Right ventricle myocardium inferior (tissue), 1 donor: ENCODE results near the gene HELLS. TPM values are rescaled to one million over a fixed set of nuclear protein-coding genes. Genes with fewer than 3 reads are reported as not detected.
"Not testable (repeated sequence)": the region's sequence is repeated elsewhere in the genome, so short reads cannot be mapped to it uniquely, and the experiment has no call there.

Source experiments
- ATAC-seq: fragments of 200-7000 bp; cut with Tn5 transposase; one replicate; pipeline ENCODE4 v1.9.1; 2020; ENCODE audit warnings: mild to moderate bottlenecking, moderate library complexity
- DNase-seq: peaks from one replicate; pipeline ENCODE4 v3.0.0; 2021; ENCODE audit errors: missing footprints
- intact Hi-C: fragments of 100-400 bp; cut with DNase I; formaldehyde crosslinking; loops from one replicate; pipeline ENCODE4 v1.11.0; 2022
- total RNA-seq: library from RNA; stranded (reverse); fragmentation: NEBNext Ultra II Directional; extraction: Animal tissue kit (Norgen Biotek cat#: 25700); gene quantifications from one replicate; pipeline ENCODE4 v1.2.1, GENCODE V29; 2021
- donor health status: DM: no; HTN: yes; CAD: no; lungs with severe emphysema.

The HELLS gene
- total RNA-seq, 1 donor from 2014 or later: 2.3 TPM

DNA sequence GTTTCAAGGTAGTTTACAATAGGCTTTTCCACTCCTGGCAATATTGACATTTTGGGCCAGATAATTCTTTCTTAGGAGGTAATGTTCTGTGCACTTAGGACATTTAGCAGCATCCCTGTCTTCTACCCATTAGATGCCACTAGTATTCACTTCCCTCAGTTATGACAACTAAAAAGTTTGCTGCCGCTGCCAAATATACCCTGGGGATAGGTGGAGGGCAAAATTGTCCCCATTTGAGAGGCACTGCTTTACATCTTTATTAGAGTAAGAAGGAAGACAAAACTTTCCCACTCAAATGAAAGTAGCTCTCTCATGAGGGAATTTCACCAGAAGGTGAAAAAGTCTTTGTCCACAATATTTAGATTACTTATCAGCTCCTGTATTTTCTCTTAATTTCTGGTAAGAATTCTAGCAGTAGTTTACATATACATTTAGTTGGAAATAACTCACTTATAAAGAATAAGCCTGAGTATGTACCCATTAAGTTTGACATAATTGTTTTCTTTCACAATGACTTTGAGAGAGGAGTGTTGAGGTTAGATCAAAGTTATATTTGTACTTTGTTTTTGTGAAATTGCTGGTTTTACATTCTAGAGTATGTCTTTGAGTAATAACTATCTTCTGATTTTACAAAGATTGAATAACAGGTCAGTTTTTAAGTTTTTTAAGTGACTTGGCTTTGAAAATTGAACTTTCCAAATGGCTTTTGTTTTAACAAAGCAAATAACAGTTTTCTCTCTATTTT lies 46.0 kb downstream of the HELLS start:
- DNase-seq (no peak), ATAC-seq (no peak)
- intact Hi-C loops: no loop called here

DNA sequence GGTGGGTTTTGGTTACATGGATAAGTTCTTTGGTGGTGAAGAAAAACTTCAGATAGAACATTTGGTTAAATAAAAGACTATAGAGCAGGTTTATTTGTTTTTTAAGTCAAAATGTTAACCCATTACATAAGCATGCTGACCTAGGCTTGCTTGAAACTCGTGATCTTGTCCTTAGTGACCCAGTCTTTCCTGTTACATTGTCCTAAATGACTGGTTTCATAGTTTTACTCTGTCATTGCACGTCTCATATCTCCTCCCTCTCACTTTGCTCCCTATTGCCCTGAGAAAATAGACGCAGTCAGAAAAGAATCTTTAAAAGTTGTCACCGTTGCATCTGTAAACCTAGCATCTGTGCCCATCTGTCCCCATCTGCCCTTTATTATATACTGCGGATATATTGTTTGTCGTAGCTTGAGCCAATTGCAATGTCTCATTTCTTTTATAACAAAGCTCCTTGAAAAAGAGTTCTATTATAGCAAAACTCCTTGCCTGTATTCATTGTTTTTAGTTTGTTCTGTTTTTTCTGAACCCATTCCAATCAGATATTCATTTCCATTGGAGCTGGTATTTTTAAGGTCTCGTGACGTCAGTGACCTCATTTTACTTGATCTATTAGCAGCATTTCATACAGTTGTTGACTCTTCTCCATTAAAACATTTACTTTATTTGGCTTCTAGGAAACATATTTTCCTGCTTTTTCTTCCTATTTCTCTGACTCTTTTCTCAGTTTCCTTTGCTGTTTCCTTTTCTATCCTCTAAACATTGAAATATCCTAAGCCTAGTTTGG lies 57.3 kb downstream of the HELLS start:
- intact Hi-C loops: no loop called here
- ATAC-seq (no peak), DNase-seq (no peak)

DNA sequence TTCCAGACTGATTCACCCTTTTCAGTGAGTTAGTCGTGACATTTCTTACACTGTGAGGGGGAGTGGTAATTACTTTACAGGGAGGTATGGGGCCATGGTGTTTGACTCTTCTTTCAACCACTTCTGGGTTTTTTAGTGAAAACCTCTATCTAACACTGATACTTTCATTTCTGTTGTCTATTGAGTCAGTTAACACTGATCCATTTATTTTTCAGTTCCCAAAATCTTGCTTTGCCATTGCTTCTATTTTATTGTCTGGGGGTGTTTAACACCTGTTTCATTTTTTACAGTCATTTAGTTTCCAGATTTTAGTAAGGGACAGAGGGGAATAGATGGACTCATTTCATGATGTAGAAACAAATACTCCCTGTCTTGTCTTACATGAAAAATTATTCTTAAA lies 61.5 kb downstream of the HELLS start:
- ATAC-seq (no peak), DNase-seq (no peak)
- intact Hi-C loops: no loop called here

DNA sequence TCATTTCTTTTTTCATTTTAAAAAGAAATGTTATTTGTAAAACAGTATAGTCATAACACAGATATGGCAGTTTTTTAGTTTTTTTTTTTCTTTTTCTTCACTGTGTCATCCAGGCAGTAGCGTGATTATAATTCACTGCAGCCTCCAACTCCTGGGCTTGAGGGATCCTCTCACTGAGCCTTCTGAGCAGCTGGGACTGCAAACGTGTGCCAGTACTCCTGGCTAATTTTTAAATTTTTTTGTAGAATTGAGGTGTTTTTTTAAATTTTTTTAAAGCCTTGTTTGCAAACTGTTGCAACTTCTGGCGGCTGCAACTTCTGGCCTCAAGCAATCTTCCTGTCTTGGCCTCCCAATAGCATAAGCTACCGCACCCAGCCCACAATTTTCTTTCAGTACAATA lies 63.0 kb downstream of the HELLS start:
- no peak for DNase-seq

DNA sequence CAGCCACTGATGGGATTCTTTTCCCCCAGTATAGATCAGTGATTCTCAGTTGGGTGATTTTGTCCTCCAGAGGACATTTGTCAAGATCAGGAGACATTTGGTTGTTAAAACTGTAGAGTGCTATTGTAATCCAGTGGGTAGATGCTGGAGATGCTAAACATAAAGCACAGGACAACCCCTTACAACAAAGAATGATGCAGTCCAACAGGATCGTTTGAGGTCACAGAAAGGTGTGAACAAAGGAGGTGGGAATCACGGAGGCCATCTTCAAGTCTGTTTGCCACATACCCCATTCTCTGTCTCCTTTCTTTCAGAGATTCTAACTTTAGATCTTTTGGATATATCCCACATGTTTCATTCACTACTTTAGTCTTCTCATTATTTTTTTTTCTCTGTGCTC lies 69.0 kb downstream of the HELLS start:
- intact Hi-C loops: no loop called here
- DNase-seq (no peak), ATAC-seq (no peak)

More for the DNA sequence above, 63.0 kb downstream of the HELLS start:
- intact Hi-C loops: no loop called here
- ATAC-seq: no peak

DNA sequence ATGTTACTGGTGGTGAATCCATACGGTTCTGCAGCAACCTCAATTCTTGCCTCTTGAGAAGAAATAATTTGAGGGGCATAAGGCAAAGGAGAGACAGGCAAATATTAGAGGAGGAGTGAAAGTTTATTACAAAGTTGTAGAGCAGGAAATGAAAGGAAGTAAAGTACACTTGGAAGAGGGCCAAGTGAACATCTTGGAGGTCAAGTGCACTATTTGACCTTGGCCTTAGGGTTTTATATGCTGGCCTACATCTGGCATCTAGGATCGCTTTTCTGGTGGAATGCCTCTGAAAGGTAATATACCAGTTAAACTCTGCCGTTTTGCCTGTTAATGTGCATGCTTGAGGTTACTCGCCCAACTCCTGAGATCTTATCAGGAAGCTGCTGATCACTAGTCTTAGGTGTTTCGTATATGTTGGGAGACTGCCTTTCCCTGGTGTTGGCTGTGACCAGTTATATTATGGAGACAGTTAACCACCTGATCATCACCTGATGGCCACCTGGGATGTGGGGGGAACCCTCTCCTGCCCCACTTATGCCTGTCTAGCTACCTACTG lies 71.9 kb downstream of the HELLS start:
- no peak for ATAC-seq
- no peak for DNase-seq
- intact Hi-C loops: no loop called here

DNA sequence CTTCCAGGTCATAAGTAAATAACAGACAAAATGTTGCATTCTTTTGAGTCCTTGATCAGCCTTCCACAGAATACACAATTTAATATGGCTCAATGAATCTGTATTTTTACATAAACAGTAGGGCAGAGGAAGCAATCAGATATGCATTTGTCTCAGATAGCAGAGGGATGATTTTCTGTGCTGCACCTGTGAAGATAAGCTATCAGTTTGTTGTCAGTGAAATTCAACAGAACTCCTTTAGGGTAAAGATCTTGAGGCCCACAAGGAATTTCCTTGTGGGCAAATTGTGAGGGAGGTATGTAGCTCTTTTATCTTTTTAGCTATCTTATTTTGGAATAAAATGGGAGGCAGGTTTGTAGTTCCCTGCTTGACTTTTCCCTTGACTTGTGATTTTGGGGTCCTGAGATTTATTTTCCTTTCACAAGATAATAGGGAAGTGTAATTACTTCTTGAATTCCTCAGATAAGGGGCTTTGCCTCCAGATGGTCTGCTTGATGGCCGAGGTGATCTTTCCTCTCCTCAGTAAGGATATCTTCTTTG lies 77.1 kb downstream of the HELLS start:
- intact Hi-C loops: no loop called here
- DNase-seq (no peak), ATAC-seq (no peak)

DNA sequence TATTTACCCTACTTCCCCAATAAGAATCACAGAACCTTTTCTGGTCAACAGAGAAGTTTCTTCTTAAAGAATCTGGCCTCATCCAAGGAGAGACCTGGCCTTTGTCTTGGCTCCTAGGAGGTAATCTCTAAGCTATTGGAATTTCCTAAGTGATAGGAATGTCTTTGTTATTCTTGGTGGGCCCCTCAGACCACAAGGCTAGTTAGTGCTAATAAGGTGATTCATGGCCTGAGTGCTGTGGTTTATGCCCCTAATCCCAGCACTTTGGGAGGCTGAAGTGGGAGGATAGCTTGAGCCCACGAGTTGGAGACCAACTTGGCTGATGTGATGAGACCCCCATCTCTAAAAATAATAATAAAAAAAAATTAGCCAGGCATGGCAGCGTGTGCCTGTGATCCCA lies 78.0 kb downstream of the HELLS start:
- DNase-seq: no peak
- ATAC-seq: no peak

DNA sequence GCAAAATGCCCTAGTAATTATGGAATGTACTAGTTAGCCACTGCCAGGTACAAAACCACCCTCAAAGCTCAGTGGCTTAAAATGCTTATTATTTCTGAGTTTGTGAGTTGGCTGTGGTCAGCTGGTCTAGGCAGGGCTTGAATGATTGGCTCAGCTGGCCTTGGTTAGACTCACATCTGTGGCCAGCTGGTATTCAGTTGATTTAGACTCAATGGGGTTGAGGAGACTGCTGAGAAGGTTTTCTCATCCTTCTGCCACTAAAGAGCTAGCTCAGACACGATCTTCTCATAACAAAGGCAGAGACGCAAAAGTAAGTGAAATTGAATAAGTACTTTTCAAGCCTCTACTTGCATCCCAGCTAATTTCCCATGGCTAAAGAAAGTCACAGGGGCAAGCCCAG lies 80.9 kb downstream of the HELLS start:
- intact Hi-C loops: no loop called here
- ATAC-seq (no peak), DNase-seq (no peak)

More for the DNA sequence above, 78.0 kb downstream of the HELLS start:
- intact Hi-C loops: no loop called here

DNA sequence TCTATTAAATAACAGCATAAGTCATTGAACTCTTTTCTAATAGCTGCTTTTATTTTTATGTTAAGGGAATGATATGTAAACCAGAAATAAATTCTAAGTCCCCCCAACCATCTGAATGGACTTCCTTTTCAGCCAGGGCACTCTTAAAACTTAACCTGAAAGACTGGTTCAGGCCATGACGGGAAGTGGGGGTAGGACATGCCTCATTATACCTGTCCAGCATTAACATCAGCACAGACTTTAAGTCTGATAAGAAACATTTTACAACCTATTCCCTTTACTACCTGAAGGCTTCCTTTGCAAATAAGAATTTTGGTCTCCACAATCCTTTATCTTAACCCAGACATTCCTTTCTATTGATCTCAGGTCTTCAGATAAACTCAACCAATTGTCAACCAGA lies 81.9 kb downstream of the HELLS start:
- no peak for ATAC-seq
- intact Hi-C loops: no loop called here
- no peak for DNase-seq

DNA sequence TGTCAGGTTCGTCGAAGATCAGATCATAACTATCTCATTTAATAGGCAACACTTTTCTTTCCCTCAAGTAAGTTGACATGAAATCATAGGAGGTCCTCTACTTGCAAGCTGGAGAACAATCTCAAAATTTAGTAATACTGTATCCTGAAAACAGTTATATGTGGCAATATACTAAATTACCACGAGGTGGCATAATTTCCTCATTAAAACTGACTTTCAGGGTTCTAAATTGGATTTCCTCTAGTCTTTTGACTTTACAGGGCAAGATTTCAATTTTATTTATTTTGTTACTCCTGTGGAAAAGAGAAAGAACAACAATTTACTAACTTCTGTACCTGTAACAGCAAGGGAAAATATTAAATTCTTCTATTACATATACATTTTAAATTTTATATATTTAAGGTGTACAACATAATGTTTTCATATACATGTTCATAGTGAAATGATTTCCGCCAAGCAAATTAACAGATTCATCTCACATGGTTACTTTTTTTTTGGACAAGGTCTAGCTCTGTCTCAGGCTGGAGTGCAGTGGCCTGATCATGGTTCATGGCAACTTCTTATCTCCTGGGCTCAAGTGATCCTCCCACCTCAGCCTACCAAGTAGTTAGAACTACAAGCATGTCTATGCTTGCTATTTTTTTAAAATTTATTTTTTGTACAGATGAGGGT lies 84.6 kb downstream of the HELLS start:
- DNase-seq (no peak), ATAC-seq (no peak)
- intact Hi-C loops: no loop called here

DNA sequence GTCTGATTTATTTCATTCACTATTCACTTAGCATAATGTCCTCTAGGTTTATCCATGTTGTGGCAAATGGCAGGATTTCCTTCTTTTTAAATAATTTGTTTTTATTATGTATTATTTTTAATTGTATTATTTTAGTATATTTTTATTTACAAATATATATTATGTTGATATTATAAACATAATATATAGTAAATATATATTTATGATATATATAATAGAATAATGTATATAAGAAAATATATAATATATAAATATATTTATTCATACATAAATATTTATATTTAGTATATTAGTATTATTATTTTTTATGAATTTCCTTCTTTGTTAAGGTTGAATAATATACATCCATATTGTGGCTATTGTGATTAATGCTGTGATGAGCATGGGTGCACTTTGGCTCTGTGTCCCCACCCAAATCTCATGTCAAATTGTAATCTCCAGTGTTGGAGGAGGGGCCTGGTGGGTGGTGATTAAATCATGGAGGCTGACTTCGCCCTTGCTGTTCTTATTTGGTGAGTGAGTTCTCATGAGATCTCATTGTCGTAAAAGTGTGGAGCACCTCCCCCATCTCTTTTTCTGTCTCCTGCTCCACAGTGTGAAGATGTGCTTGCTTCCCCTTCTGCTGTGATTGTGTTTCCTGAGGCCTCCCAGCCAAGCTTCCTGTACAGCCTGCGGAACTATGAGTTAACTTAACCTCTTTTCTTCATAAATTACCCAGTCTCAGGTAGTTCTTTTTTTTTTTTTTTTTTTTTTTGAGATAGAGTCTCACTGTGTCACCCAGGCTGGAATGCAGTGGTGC lies 85.7 kb downstream of the HELLS start:
- DNase-seq: no peak
- ATAC-seq: no peak
- intact Hi-C loops: no loop called here

DNA sequence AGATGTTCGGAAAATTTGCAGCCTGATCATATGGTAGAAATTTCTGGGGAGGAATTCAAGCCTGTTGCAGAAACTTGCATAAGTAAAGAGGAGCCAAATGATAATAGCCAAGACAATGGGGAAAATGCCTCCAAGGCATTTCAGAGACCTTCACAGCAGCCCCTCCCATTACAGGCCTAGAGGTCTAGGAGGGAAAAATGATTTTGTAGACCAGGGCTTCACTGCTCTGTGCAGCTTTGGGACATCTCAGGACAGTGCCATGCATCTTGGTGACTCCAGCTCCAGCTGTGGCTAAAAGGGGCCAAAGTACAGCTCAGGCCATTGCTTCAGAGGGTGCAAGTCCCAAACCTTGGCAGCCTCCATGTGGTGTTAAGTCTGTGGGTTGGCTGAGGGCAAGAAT lies 87.4 kb downstream of the HELLS start:
- no peak for DNase-seq
- no peak for ATAC-seq
- intact Hi-C loops: no loop called here

DNA sequence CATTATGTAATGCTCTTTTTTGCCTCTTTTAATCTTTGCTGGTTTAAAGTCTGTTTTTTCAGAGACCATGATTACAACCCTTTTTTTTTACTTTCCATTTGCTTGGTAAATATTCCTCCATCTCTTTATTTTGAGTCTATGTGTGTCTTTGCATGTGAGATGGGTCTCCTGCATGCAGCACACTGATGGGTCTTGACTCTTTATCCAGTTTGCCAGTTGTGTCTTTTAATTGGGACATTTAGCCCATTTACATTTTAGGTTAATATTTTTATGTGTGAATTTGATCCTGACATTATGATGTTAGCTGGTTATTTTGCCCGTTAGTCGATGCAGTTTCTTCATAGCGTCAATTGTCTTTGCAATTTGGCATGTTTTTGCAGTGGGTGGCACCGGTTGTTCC lies 92.5 kb downstream of the HELLS start:
- intact Hi-C loops, DNase-seq, ATAC-seq: not testable (repeated sequence)

DNA sequence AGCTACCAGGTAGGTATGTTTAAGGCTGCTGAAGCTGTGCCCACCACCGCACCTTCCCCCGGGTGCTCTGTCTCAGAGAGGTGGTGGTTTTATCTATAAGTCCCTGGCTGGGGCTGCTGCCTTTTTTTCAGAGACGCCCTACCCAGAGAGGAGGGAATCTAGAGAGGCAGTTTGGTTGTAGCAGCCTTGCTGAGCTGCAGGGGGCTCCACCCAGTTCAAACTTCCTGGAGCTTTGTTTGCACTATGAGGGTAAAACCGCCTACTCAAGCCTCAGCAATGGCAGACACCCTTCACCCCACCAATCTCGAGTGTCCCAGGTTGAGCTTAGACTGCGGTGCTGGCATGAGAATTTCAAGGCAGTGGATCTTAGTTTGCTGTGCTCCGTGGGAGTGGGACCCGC lies 94.3 kb downstream of the HELLS start:
- intact Hi-C loops: no loop called here
- ATAC-seq (no peak), DNase-seq (no peak)

DNA sequence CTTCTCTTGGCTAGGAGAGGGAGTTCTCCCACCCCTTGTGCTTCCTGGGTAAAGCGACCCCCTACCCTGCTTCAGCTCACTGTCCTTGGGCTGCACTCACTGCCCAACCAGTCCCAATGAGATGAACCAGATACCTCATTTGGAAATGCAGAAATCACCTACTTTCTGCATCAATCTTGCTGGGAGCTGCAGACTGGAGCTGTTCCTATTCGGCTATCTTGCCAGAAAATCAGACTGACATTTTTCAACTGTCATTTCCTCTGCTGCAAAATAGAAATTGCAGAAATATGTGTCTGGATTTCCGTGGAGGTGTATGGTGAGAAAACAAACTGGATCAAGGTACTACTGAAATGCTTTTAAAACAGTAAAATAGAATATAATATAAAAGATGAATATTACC lies 95.0 kb downstream of the HELLS start:
- intact Hi-C loops: no loop called here

DNA sequence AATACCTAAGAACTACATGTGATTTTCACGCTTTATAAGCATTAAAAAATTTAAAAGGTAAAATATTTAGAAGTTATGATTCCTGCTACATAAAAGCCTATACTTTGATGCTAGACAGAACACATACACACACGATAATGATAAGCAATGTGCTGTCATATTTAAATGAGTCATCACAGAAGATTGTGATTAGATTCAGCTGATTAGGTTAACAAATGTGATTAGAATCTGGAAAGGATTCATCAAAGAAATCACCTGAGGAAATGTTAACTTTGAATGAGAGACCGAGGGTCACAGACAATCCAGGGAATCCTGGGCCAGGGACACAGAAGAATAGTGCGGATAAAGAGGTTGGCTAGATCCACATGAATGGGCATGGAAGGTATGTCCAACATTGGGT lies 95.9 kb downstream of the HELLS start:
- ATAC-seq (no peak), DNase-seq (no peak)
- intact Hi-C loops: no loop called here

More for the DNA sequence above, 95.0 kb downstream of the HELLS start:
- DNase-seq (no peak), ATAC-seq (no peak)

DNA sequence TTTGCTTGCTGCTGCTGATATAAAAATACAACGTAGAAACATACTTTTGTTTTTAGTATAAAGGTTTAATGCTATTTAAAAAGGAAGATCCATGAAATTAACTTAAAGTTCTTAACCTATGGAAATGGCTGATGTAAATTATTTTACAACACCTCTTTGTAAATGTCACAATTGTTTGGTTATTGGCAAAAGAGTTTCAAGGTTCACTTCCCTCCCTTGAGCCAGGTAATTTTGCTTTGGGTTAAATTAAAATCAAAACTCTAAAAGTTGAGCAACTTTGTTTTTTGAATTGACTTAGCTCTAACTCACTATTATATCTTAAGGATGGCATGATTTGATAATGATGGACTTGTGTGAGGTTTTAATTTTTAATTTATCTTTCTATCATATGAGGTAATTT lies 98.8 kb downstream of the HELLS start:
- no peak for ATAC-seq
- no peak for DNase-seq
- intact Hi-C loops: no loop called here

DNA sequence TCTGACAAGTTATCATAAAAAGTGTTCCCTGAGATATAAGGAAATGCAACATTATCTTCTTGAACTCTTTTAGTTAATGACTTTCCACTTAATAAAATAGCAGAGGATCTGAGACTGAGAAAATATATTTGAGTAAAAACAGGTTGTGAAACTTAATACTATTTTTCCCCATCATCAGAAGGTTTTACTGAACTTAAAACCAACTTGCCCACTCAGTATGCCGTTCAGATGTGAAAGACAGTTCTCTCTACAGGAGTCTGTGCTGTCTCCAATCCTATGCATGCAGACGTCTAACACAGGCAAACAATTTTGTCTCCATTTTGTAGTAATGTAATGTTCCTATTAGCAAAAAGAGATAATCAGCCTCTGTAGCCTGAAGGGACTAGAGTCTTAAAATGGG lies 99.7 kb downstream of the HELLS start:
- ATAC-seq (no peak), DNase-seq (no peak)
- intact Hi-C loops: no loop called here
